Left ventricle myocardium inferior (tissue), 1 donor: ENCODE data around the gene HOXB1. TPM values are rescaled to one million over a fixed set of nuclear protein-coding genes. Genes with fewer than 3 reads are reported as not detected.

Experiments used
- DNase-seq: peaks from one replicate; pipeline ENCODE4 v3.0.0-alpha.2; 2020
- H3K27ac ChIP-seq: fragments of 200-600 bp; replicated peaks from 2 replicates; pipeline ENCODE4 v1.8.0; 2021
- H3K27me3 ChIP-seq: fragments of 200-600 bp; 2 replicates; pipeline ENCODE4 v1.8.0; 2021; ENCODE audit warnings: low read depth
- H3K36me3 ChIP-seq: fragments of 200-600 bp; 2 replicates; pipeline ENCODE4 v1.8.0; 2021
- H3K4me1 ChIP-seq: fragments of 200-600 bp; 2 replicates; pipeline ENCODE4 v1.8.0; 2021
- H3K4me3 ChIP-seq: fragments of 200-600 bp; 2 replicates; pipeline ENCODE4 v1.8.0; 2021; ENCODE audit warnings: mild to moderate bottlenecking, moderate library complexity
- H3K9me3 ChIP-seq: fragments of 200-600 bp; replicated peaks from 2 replicates; pipeline ENCODE4 v1.8.0; 2021
- CTCF ChIP-seq: fragments of 200-600 bp; IDR thresholded peaks from 2 replicates; pipeline ENCODE4 v1.8.0; 2021; ENCODE audit warnings: antibody characterized with exemption, mild to moderate bottlenecking, borderline replicate concordance
- intact Hi-C: fragments of 100-400 bp; cut with micrococcal nuclease; formaldehyde crosslinking; loops from one replicate; pipeline ENCODE4 v1.11.0; 2022
- total RNA-seq: library from RNA; stranded (reverse); fragmentation: NEBNext Ultra II Directional; extraction: Animal tissue kit (Norgen Biotek cat#: 25700); gene quantifications from one replicate; pipeline ENCODE4 v1.2.1, GENCODE V29; 2021
- donor health status: DM: no; HTN: yes; CAD: no; lungs with severe emphysema.

HOXB1 gene
- total RNA-seq, 1 donor from 2014 or later = not detected

- H3K4me3 ChIP-seq = no peak overlapping the region
- intact Hi-C loops = no loop called here
- H3K9me3 ChIP-seq = no peaks in the 10 kb centered on the region
- no peak for TF ChIP-seq CTCF
- H3K36me3 ChIP-seq = no peaks in the 10 kb centered on the region
- no peak for DNase-seq
- H3K27ac ChIP-seq = no peak overlapping the region
- H3K27me3 ChIP-seq = peaks cover 94% of the 10 kb centered on the region
- no peaks in the 10 kb centered on the region for H3K4me1 ChIP-seq
These were observed 30.9 kb downstream of the HOXB1 start for GRCh38 chr17:48499735-48500434.

GRCh38 chr17:48499248-48499647 is 31.6 kb downstream of the HOXB1 start:
- no peak for DNase-seq
- Histone ChIP-seq H3K27ac (no peak overlapping the region), H3K4me3 (no peak overlapping the region), H3K4me1 (no peaks in the 10 kb centered on the region), H3K27me3 (peaks cover 94% of the 10 kb centered on the region), H3K36me3 (no peaks in the 10 kb centered on the region), H3K9me3 (no peaks in the 10 kb centered on the region)
- TF ChIP-seq CTCF = no peak
- intact Hi-C loops = no loop called here

GRCh38 chr17:48498164-48498850 is 32.5 kb downstream of the HOXB1 start:
- intact Hi-C loops = no loop called here
- H3K27ac ChIP-seq = no peak overlapping the region
- no peaks in the 10 kb centered on the region for H3K4me1 ChIP-seq
- no peaks in the 10 kb centered on the region for H3K9me3 ChIP-seq
- no peak for DNase-seq
- no peak for TF ChIP-seq CTCF
- H3K4me3 ChIP-seq = no peak overlapping the region
- H3K27me3 ChIP-seq = peaks cover 94% of the 10 kb centered on the region
- H3K36me3 ChIP-seq = no peaks in the 10 kb centered on the region

- no peak overlapping the region for H3K4me3 ChIP-seq
- intact Hi-C loops = no loop called here
- no peaks in the 10 kb centered on the region for H3K36me3 ChIP-seq
- no peaks in the 10 kb centered on the region for H3K9me3 ChIP-seq
- no peak overlapping the region for H3K27ac ChIP-seq
- H3K4me1 ChIP-seq = peaks cover 11% of the 10 kb centered on the region
- DNase-seq = no peak
- peaks cover 94% of the 10 kb centered on the region for H3K27me3 ChIP-seq
- TF ChIP-seq CTCF = no peak
These were observed 33.7 kb downstream of the HOXB1 start for GRCh38 chr17:48497103-48497502.

- H3K36me3 ChIP-seq = no peaks in the 10 kb centered on the region
- no peaks in the 10 kb centered on the region for H3K9me3 ChIP-seq
- no peak for TF ChIP-seq CTCF
- no peak for DNase-seq
- intact Hi-C loops = no loop called here
- H3K4me1 ChIP-seq = peaks cover 11% of the 10 kb centered on the region
- no peak overlapping the region for H3K27ac ChIP-seq
- H3K4me3 ChIP-seq = no peak overlapping the region
- peaks cover 100% of the 10 kb centered on the region for H3K27me3 ChIP-seq
These were observed 36.5 kb downstream of the HOXB1 start for GRCh38 chr17:48494335-48494734.
